ENCODE results near the gene MALRD1.

The MALRD1 gene

GRCh38 chr10:19549503-19549902 lies 500.9 kb downstream of the MALRD1 start:
- no peak for TF ChIP-seq TAF1 (IDR thresholded peaks at IDR 0.05; ENCODE audit: borderline replicate concordance, insufficient read depth, low read length)
- no peak for TF ChIP-seq POLR2AphosphoS5 (IDR thresholded peaks at IDR 0.05; ENCODE audit: low read depth, low read length)
- TF ChIP-seq REST (IDR thresholded peaks at IDR 0.05; ENCODE audit: insufficient read depth in 1 of 2, low read depth in 2 of 2, low read length in 2 of 2) = no peak
- TF ChIP-seq FOXP2 (optimal IDR thresholded peaks at IDR 0.05; ENCODE audit: borderline replicate concordance, extremely low read depth, extremely low read length, insufficient read depth) = no peak
- no peak for TF ChIP-seq SIN3A (IDR thresholded peaks at IDR 0.05; ENCODE audit: borderline replicate concordance, insufficient read depth, low read length)

GRCh38 chr10:19556666-19557065 lies 508.1 kb downstream of the MALRD1 start:
- TF ChIP-seq SIN3A (IDR thresholded peaks at IDR 0.05; ENCODE audit: borderline replicate concordance, insufficient read depth, low read length) (no peak), TAF1 (IDR thresholded peaks at IDR 0.05; ENCODE audit: borderline replicate concordance, insufficient read depth, low read length) (no peak), POLR2AphosphoS5 (IDR thresholded peaks at IDR 0.05; ENCODE audit: low read depth, low read length) (no peak), FOXP2 (optimal IDR thresholded peaks at IDR 0.05; ENCODE audit: borderline replicate concordance, extremely low read depth, extremely low read length, insufficient read depth) (no peak), REST (IDR thresholded peaks at IDR 0.05; ENCODE audit: insufficient read depth in 1 of 2, low read depth in 2 of 2, low read length in 2 of 2) (no peak)

- TF ChIP-seq FOXP2 (optimal IDR thresholded peaks at IDR 0.05; ENCODE audit: borderline replicate concordance, extremely low read depth, extremely low read length, insufficient read depth) = no peak
- no peak for TF ChIP-seq TAF1 (IDR thresholded peaks at IDR 0.05; ENCODE audit: borderline replicate concordance, insufficient read depth, low read length)
- no peak for TF ChIP-seq POLR2AphosphoS5 (IDR thresholded peaks at IDR 0.05; ENCODE audit: low read depth, low read length)
- no peak for TF ChIP-seq REST (IDR thresholded peaks at IDR 0.05; ENCODE audit: insufficient read depth in 1 of 2, low read depth in 2 of 2, low read length in 2 of 2)
- no peak for TF ChIP-seq SIN3A (IDR thresholded peaks at IDR 0.05; ENCODE audit: borderline replicate concordance, insufficient read depth, low read length)
Measured at GRCh38 chr10:19561181-19561580, 512.6 kb downstream of the MALRD1 start.

GRCh38 chr10:19563388-19564141 lies 515.0 kb downstream of the MALRD1 start:
- no peak for TF ChIP-seq TAF1 (IDR thresholded peaks at IDR 0.05; ENCODE audit: borderline replicate concordance, insufficient read depth, low read length)
- TF ChIP-seq SIN3A (IDR thresholded peaks at IDR 0.05; ENCODE audit: borderline replicate concordance, insufficient read depth, low read length) = no peak
- no peak for TF ChIP-seq REST (IDR thresholded peaks at IDR 0.05; ENCODE audit: insufficient read depth in 1 of 2, low read depth in 2 of 2, low read length in 2 of 2)
- no peak for TF ChIP-seq FOXP2 (optimal IDR thresholded peaks at IDR 0.05; ENCODE audit: borderline replicate concordance, extremely low read depth, extremely low read length, insufficient read depth)
- no peak for TF ChIP-seq POLR2AphosphoS5 (IDR thresholded peaks at IDR 0.05; ENCODE audit: low read depth, low read length)

Data from PFSK-1 (cell line).